Astrocyte (in vitro differentiated cells and primary cell): Measurements from ENCODE around the gene PEX16. TPM values are rescaled to one million over a fixed set of nuclear protein-coding genes. Genes with fewer than 3 reads are reported as not detected.

Experiments
- DNase-seq: peaks from one replicate; pipeline ENCODE4 v3.0.0-alpha.2; 2010; ENCODE audit warnings: low read depth
- FAIRE-seq: peaks from 2 replicates; lab custom pipeline; 2011; peaks lifted over from hg19 to GRCh38; lab: Jason Lieb, UNC
- H2AFZ ChIP-seq: 2 replicates; pipeline ENCODE4 v1.6.0; 2012; ENCODE audit warnings: low read depth, low read length, inconsistent platforms
- H3K27ac ChIP-seq: 2 replicates; pipeline ENCODE4 v1.5.1; 2011; ENCODE audit warnings: low read depth, low read length, inconsistent platforms
- H3K27me3 ChIP-seq: 2 replicates; pipeline ENCODE4 v1.6.0; 2011; ENCODE audit warnings: low read length, inconsistent platforms; ENCODE audit not compliant: insufficient read depth
- H3K36me3 ChIP-seq: 2 replicates; pipeline ENCODE4 v1.5.1; 2011; ENCODE audit warnings: low read length, inconsistent platforms; ENCODE audit not compliant: insufficient read depth
- H3K4me1 ChIP-seq: 2 replicates; pipeline ENCODE4 v1.5.1; 2011; ENCODE audit warnings: low read length, inconsistent platforms; ENCODE audit not compliant: insufficient read depth
- H3K4me2 ChIP-seq: 2 replicates; pipeline ENCODE4 v1.6.0; 2012; ENCODE audit warnings: low read length, inconsistent platforms
- H3K4me3 ChIP-seq: 2 replicates; pipeline ENCODE4 v1.5.1; 2011; ENCODE audit warnings: low read depth, mild to moderate bottlenecking, low read length, inconsistent platforms; ENCODE audit not compliant: insufficient read depth
- H3K79me2 ChIP-seq: 2 replicates; pipeline ENCODE4 v1.6.0; 2012; ENCODE audit warnings: mild to moderate bottlenecking, low read length, inconsistent platforms; ENCODE audit not compliant: insufficient read depth
- H3K9ac ChIP-seq: 2 replicates; pipeline ENCODE4 v1.6.0; 2012; ENCODE audit warnings: mild to moderate bottlenecking, low read length, inconsistent platforms
- H3K9me3 ChIP-seq: 2 replicates; pipeline ENCODE4 v1.5.1; 2012; ENCODE audit warnings: low read depth, mild to moderate bottlenecking, low read length, inconsistent platforms; ENCODE audit not compliant: insufficient read depth
- H4K20me1 ChIP-seq: 2 replicates; pipeline ENCODE4 v1.6.0; 2012; ENCODE audit warnings: low read length, inconsistent platforms; ENCODE audit not compliant: insufficient read depth
- H3K27ac Mint-ChIP-seq: one replicate; pipeline ENCODE4 v1.8.0; 2021; ENCODE audit warnings: mild to moderate bottlenecking, mixed read lengths; ENCODE audit not compliant: unreplicated experiment
- H3K27me3 Mint-ChIP-seq: one replicate; pipeline ENCODE4 v1.8.0; 2021; ENCODE audit warnings: low read depth, mixed read lengths; ENCODE audit not compliant: unreplicated experiment
- H3K36me3 Mint-ChIP-seq: one replicate; pipeline ENCODE4 v1.8.0; 2021; ENCODE audit warnings: low read depth, mixed read lengths; ENCODE audit not compliant: unreplicated experiment
- H3K4me1 Mint-ChIP-seq: one replicate; pipeline ENCODE4 v1.8.0; 2021; ENCODE audit warnings: low read depth, mixed read lengths; ENCODE audit not compliant: unreplicated experiment
- H3K4me3 Mint-ChIP-seq: one replicate; pipeline ENCODE4 v1.8.0; 2021; ENCODE audit warnings: mild to moderate bottlenecking, moderate library complexity, mixed read lengths; ENCODE audit not compliant: unreplicated experiment
- H3K9me3 Mint-ChIP-seq: one replicate; pipeline ENCODE4 v1.8.0; 2021; ENCODE audit warnings: mild to moderate bottlenecking, mixed read lengths; ENCODE audit not compliant: unreplicated experiment
- CTCF ChIP-seq: IDR thresholded peaks from 2 replicates; pipeline ENCODE4 v1.5.1; 2011; ENCODE audit warnings: low read depth, mild to moderate bottlenecking, inconsistent platforms, low read length, moderate library complexity; ENCODE audit not compliant: insufficient read depth
- EZH2 ChIP-seq: IDR thresholded peaks from 2 replicates; pipeline ENCODE4 v1.6.1; 2012; ENCODE audit warnings: mild to moderate bottlenecking, low read length, inconsistent platforms; ENCODE audit not compliant: insufficient read depth
- total RNA-seq: library from RNA; stranded (reverse); gene quantifications from 2 replicates; pipeline ENCODE4 v1.2.1, GENCODE V29; 2021

PEX16 gene
- total RNA-seq, 1 donor from 2014 or later: 25.9 TPM

GRCh38 chr11:45880772-45881570 is 36.7 kb downstream of the PEX16 start:
- Mint-ChIP-seq H3K27me3 (peaks cover 10% of the 10 kb centered on the region), H3K4me1 (peaks cover 17% of the 10 kb centered on the region), H3K36me3 (peaks cover 36% of the 10 kb centered on the region), H3K4me3 (no peak overlapping the region), H3K9me3 (no peaks in the 10 kb centered on the region), H3K27ac (no peak overlapping the region)
- Histone ChIP-seq H3K9ac (no peak overlapping the region), H4K20me1 (peaks cover 48% of the 10 kb centered on the region), H2AFZ (no peak overlapping the region), H3K4me3 (no peak overlapping the region), H3K4me1 (peaks cover 9% of the 10 kb centered on the region), H3K36me3 (peaks cover 7% of the 10 kb centered on the region), H3K27me3 (peaks cover 1% of the 10 kb centered on the region), H3K4me2 (no peak overlapping the region), H3K79me2 (no peaks in the 10 kb centered on the region), H3K9me3 (no peaks in the 10 kb centered on the region), H3K27ac (no peak overlapping the region)
- FAIRE-seq (no peak), DNase-seq (no peak)
- TF ChIP-seq CTCF: no peak
- no peak for TF ChIP-seq EZH2

GRCh38 chr11:45879803-45880686 is 37.6 kb downstream of the PEX16 start:
- H4K20me1 ChIP-seq: peaks cover 45% of the 10 kb centered on the region
- H3K36me3 ChIP-seq: peaks cover 7% of the 10 kb centered on the region
- H3K9me3 ChIP-seq: no peaks in the 10 kb centered on the region
- H3K4me3 ChIP-seq: no peak overlapping the region
- Mint-ChIP-seq H3K27me3 (peaks cover 10% of the 10 kb centered on the region), H3K27ac (no peak overlapping the region), H3K36me3 (peaks cover 35% of the 10 kb centered on the region), H3K4me1 (peaks cover 17% of the 10 kb centered on the region), H3K4me3 (no peak overlapping the region), H3K9me3 (peaks cover 2% of the 10 kb centered on the region)
- H3K4me2 ChIP-seq: no peak overlapping the region
- FAIRE-seq: no peak
- H3K9ac ChIP-seq: no peak overlapping the region
- H3K27me3 ChIP-seq: no peaks in the 10 kb centered on the region
- H2AFZ ChIP-seq: no peak overlapping the region
- peaks cover 5% of the 10 kb centered on the region for H3K4me1 ChIP-seq
- TF ChIP-seq EZH2: no peak
- TF ChIP-seq CTCF: no peak
- H3K79me2 ChIP-seq: no peaks in the 10 kb centered on the region
- no peak overlapping the region for H3K27ac ChIP-seq
- peak; percentile 19 for DNase-seq
